ENCODE results near the gene POLR3F.

POLR3F gene

DNA sequence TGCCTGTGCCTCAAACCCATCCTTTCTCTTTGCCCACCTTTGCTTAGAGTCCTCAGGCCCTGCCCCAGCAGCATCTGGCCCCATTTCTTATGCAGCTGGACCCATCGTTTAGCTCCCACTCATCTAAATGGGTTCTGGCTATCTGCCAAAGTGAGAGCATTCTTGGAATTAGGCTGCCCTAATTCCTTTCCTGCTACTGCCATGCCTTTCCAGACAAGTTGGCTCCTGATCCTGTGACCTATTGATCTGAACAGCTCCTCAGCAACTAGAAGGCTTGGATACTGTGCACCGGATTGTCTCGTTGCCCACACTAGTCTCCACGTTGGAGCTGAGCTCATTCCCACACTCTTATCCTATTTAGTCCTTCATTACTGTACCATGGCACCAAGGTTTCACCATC is 23.3 kb upstream of the POLR3F start:
- no peak overlapping the region for H2BK120ac ChIP-seq (ENCODE audit: insufficient read depth, low read length, poor library complexity)
- H3K27ac ChIP-seq (ENCODE audit: low read depth, low read length): no peak overlapping the region
- no peaks in the 10 kb centered on the region for H3K4me1 ChIP-seq (ENCODE audit: control insufficient read depth in 1 of 2, insufficient read depth in 2 of 2, low read length in 2 of 2)
- no peaks in the 10 kb centered on the region for H3K27me3 ChIP-seq (ENCODE audit: insufficient read depth, low read length)
- no peak overlapping the region for H3K18ac ChIP-seq (ENCODE audit: low read length)
- H4K8ac ChIP-seq (ENCODE audit: low read depth, low read length): no peak overlapping the region
- H3K23ac ChIP-seq (ENCODE audit: low read length): no peak overlapping the region
- H3K4me2 ChIP-seq (ENCODE audit: low read length): no peak overlapping the region
- H3K9me3 ChIP-seq (ENCODE audit: insufficient read depth, low read depth, low read length): no peaks in the 10 kb centered on the region
- H2BK5ac ChIP-seq (ENCODE audit: low read depth, low read length, poor library complexity): no peak overlapping the region
- H4K12ac ChIP-seq (ENCODE audit: low read depth, low read length): no peak overlapping the region
- no peaks in the 10 kb centered on the region for H3K79me1 ChIP-seq (ENCODE audit: low read length)
- WGBS (ENCODE audit: extremely low coverage, insufficient coverage, insufficient read length): no CpG with 5 or more reads among the region's 4 CpGs
- no peak overlapping the region for H3K9ac ChIP-seq (ENCODE audit: low read length)
- H3K4ac ChIP-seq (ENCODE audit: low read depth, low read length): no peak overlapping the region
- no peak overlapping the region for H4K91ac ChIP-seq (ENCODE audit: low read depth, low read length)
- H3K36me3 ChIP-seq (ENCODE audit: control insufficient read depth in 1 of 2, insufficient read depth in 2 of 2, low read length in 2 of 2): no peaks in the 10 kb centered on the region
- H2AFZ ChIP-seq (ENCODE audit: insufficient read depth, low read length, poor library complexity): no peak overlapping the region
- H2AK5ac ChIP-seq (ENCODE audit: low read length): no peak overlapping the region
- no peak for DNase-seq
- H3K14ac ChIP-seq (ENCODE audit: low read length): no peak overlapping the region
- no peak overlapping the region for H3K4me3 ChIP-seq (ENCODE audit: low read depth, low read length)
- no peak overlapping the region for H2BK12ac ChIP-seq (ENCODE audit: low read length)
- no peaks in the 10 kb centered on the region for H3K79me2 ChIP-seq (ENCODE audit: control insufficient read depth, insufficient read depth, low read length, poor library complexity)

DNA sequence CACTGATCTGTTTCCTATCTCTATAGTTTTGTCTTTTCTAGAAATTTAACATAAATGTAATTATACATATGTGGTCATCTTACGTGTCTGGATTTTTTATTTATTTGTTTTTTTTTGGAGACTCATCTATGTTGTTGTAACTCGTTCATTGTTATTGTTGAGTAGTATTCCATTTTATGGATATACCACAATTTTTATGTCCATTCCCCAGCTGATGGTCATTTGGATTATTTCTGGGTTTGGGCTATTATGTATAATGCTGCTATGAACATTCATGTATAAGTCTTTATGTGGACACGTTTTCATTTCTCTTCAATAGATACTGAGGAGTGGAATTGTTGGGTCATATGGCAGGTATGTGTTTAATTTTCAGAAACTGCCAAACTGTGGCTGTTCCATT is 10.6 kb upstream of the POLR3F start:
- Histone ChIP-seq H3K4me1 (ENCODE audit: control insufficient read depth in 1 of 2, insufficient read depth in 2 of 2, low read length in 2 of 2) (no peaks in the 10 kb centered on the region), H4K12ac (ENCODE audit: low read depth, low read length) (no peak overlapping the region), H3K23ac (ENCODE audit: low read length) (no peak overlapping the region), H2AK5ac (ENCODE audit: low read length) (no peak overlapping the region), H3K79me1 (ENCODE audit: low read length) (no peaks in the 10 kb centered on the region), H3K4ac (ENCODE audit: low read depth, low read length) (no peak overlapping the region), H2AFZ (ENCODE audit: insufficient read depth, low read length, poor library complexity) (no peak overlapping the region), H3K9me3 (ENCODE audit: insufficient read depth, low read depth, low read length) (peaks cover 2% of the 10 kb centered on the region), H2BK12ac (ENCODE audit: low read length) (no peak overlapping the region), H3K36me3 (ENCODE audit: control insufficient read depth in 1 of 2, insufficient read depth in 2 of 2, low read length in 2 of 2) (no peaks in the 10 kb centered on the region), H3K4me3 (ENCODE audit: low read depth, low read length) (no peak overlapping the region), H2BK120ac (ENCODE audit: insufficient read depth, low read length, poor library complexity) (no peak overlapping the region), H2BK5ac (ENCODE audit: low read depth, low read length, poor library complexity) (no peak overlapping the region), H3K18ac (ENCODE audit: low read length) (no peak overlapping the region), H4K91ac (ENCODE audit: low read depth, low read length) (no peak overlapping the region), H3K14ac (ENCODE audit: low read length) (no peak overlapping the region), H4K8ac (ENCODE audit: low read depth, low read length) (no peak overlapping the region), H3K27ac (ENCODE audit: low read depth, low read length) (no peak overlapping the region), H3K79me2 (ENCODE audit: control insufficient read depth, insufficient read depth, low read length, poor library complexity) (no peaks in the 10 kb centered on the region), H3K27me3 (ENCODE audit: insufficient read depth, low read length) (no peaks in the 10 kb centered on the region), H3K9ac (ENCODE audit: low read length) (no peak overlapping the region), H3K4me2 (ENCODE audit: low read length) (no peak overlapping the region)
- no CpG with 5 or more reads among the region's 3 CpGs for WGBS (ENCODE audit: extremely low coverage, insufficient coverage, insufficient read length)
- DNase-seq: no peak

DNA sequence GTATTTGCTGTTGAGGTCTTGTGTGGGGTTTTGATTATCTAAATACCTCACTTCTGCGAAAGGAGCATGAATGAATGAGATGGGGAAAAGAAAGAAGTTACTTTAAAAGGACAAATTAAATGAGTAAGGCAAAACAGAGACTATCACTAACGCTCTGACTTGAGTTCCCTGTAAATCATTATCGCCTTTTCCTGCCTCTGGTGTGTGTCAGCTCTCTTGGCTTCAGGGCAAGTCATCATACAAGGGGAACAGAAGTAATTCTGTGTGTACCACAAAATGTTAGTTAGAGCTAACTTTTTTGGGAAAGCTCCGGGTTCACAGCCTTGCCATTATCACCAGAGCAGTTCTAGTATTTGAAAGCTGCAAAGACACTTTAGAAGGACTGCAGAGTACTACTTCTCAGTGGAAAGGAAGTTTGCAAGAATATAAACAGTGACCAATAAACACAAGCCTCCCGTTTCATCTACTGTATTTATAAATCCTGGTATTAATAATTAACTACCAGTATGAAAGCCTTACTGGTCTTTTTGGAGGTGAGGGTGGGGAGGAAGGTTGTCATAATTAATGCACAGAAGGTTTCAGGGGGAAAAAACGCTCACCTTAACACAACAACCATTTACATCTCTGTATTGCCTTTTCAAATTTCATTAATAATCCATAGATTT is 1.5 kb upstream of the POLR3F start:
- no peak overlapping the region for H2BK120ac ChIP-seq (ENCODE audit: insufficient read depth, low read length, poor library complexity)
- no peak overlapping the region for H3K4me3 ChIP-seq (ENCODE audit: low read depth, low read length)
- no peak overlapping the region for H3K23ac ChIP-seq (ENCODE audit: low read length)
- no peak overlapping the region for H2AFZ ChIP-seq (ENCODE audit: insufficient read depth, low read length, poor library complexity)
- peaks cover 2 to 4% of the 10 kb centered on the region in 2 experiments for H3K36me3 ChIP-seq (ENCODE audit: control insufficient read depth in 1 of 2, insufficient read depth in 2 of 2, low read length in 2 of 2)
- H4K91ac ChIP-seq (ENCODE audit: low read depth, low read length): no peak overlapping the region
- H3K4ac ChIP-seq (ENCODE audit: low read depth, low read length): no peak overlapping the region
- no peak overlapping the region for H4K8ac ChIP-seq (ENCODE audit: low read depth, low read length)
- no peak for DNase-seq
- peaks cover 2 to 5% of the 10 kb centered on the region in 2 experiments for H3K4me1 ChIP-seq (ENCODE audit: control insufficient read depth in 1 of 2, insufficient read depth in 2 of 2, low read length in 2 of 2)
- H4K12ac ChIP-seq (ENCODE audit: low read depth, low read length): no peak overlapping the region
- H3K27me3 ChIP-seq (ENCODE audit: insufficient read depth, low read length): no peaks in the 10 kb centered on the region
- H2BK5ac ChIP-seq (ENCODE audit: low read depth, low read length, poor library complexity): no peak overlapping the region
- H3K9ac ChIP-seq (ENCODE audit: low read length): no peak overlapping the region
- no peak overlapping the region for H3K18ac ChIP-seq (ENCODE audit: low read length)
- WGBS (ENCODE audit: extremely low coverage, insufficient coverage, insufficient read length): no CpG with 5 or more reads among the region's 6 CpGs
- H3K27ac ChIP-seq (ENCODE audit: low read depth, low read length): no peak overlapping the region
- H3K79me1 ChIP-seq (ENCODE audit: low read length): peaks cover 5% of the 10 kb centered on the region
- H3K79me2 ChIP-seq (ENCODE audit: control insufficient read depth, insufficient read depth, low read length, poor library complexity): no peaks in the 10 kb centered on the region
- H2AK5ac ChIP-seq (ENCODE audit: low read length): no peak overlapping the region
- no peak overlapping the region for H3K4me2 ChIP-seq (ENCODE audit: low read length)
- H3K14ac ChIP-seq (ENCODE audit: low read length): no peak overlapping the region
- H2BK12ac ChIP-seq (ENCODE audit: low read length): no peak overlapping the region
- H3K9me3 ChIP-seq (ENCODE audit: insufficient read depth, low read depth, low read length): no peaks in the 10 kb centered on the region

DNA sequence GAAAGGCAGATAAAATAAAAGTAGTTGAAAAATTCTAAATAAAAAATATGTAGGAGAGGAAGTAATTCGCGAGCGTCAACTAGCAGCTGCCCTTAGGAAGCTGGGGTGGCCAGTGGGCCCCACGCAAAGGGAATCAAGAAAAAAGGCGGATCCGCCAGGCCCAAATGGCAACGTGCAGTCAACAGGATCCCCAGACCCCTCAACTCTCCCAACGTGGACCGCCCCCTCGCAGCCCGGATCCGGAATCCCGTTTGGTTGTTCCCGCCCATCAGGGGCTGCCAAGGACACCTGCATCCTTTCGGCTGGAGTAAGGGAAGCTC is 656 bp upstream of the POLR3F start:
- no peak overlapping the region for H3K4ac ChIP-seq (ENCODE audit: low read depth, low read length)
- DNase-seq: no peak
- no peak overlapping the region for H2AK5ac ChIP-seq (ENCODE audit: low read length)
- no peak overlapping the region for H2BK120ac ChIP-seq (ENCODE audit: insufficient read depth, low read length, poor library complexity)
- no CpG with 5 or more reads among the region's 15 CpGs for WGBS (ENCODE audit: extremely low coverage, insufficient coverage, insufficient read length)
- peaks cover 6 to 12% of the 10 kb centered on the region in 2 experiments for H3K36me3 ChIP-seq (ENCODE audit: control insufficient read depth in 1 of 2, insufficient read depth in 2 of 2, low read length in 2 of 2)
- H3K27me3 ChIP-seq (ENCODE audit: insufficient read depth, low read length): no peaks in the 10 kb centered on the region
- H3K79me1 ChIP-seq (ENCODE audit: low read length): peaks cover 5% of the 10 kb centered on the region
- no peak overlapping the region for H3K18ac ChIP-seq (ENCODE audit: low read length)
- peaks cover 2 to 5% of the 10 kb centered on the region in 2 experiments for H3K4me1 ChIP-seq (ENCODE audit: control insufficient read depth in 1 of 2, insufficient read depth in 2 of 2, low read length in 2 of 2)
- no peak overlapping the region for H3K23ac ChIP-seq (ENCODE audit: low read length)
- no peak overlapping the region for H3K27ac ChIP-seq (ENCODE audit: low read depth, low read length)
- peak overlapping the region; percentile 62 for H4K8ac ChIP-seq (ENCODE audit: low read depth, low read length)
- peak overlapping the region; percentile 78 for H3K4me2 ChIP-seq (ENCODE audit: low read length)
- no peaks in the 10 kb centered on the region for H3K9me3 ChIP-seq (ENCODE audit: insufficient read depth, low read depth, low read length)
- H4K12ac ChIP-seq (ENCODE audit: low read depth, low read length): no peak overlapping the region
- H3K4me3 ChIP-seq (ENCODE audit: low read depth, low read length): peak overlapping the region; percentile 87
- no peak overlapping the region for H3K14ac ChIP-seq (ENCODE audit: low read length)
- no peak overlapping the region for H2BK5ac ChIP-seq (ENCODE audit: low read depth, low read length, poor library complexity)
- no peaks in the 10 kb centered on the region for H3K79me2 ChIP-seq (ENCODE audit: control insufficient read depth, insufficient read depth, low read length, poor library complexity)
- H2BK12ac ChIP-seq (ENCODE audit: low read length): no peak overlapping the region
- H3K9ac ChIP-seq (ENCODE audit: low read length): peak overlapping the region; percentile 62
- no peak overlapping the region for H4K91ac ChIP-seq (ENCODE audit: low read depth, low read length)
- H2AFZ ChIP-seq (ENCODE audit: insufficient read depth, low read length, poor library complexity): peak overlapping the region; percentile 75
